B cell (primary cell): ENCODE data around the gene KAZN. TPM values are rescaled to one million over a fixed set of nuclear protein-coding genes. Genes with fewer than 3 reads are reported as not detected.
"Not testable (repeated sequence)": the region's sequence is repeated elsewhere in the genome, so short reads cannot be mapped to it uniquely, and the experiment has no call there.

Experiments used
- ATAC-seq: fragments of 200-7000 bp; cut with Tn5 transposase; one replicate; pipeline ENCODE4 v1.10.0; 2021; ENCODE audit warnings: low read depth, mild to moderate bottlenecking, moderate number of reproducible peaks, moderate library complexity
- CTCF ChIA-PET: fragments of 350-600 bp; sonication (Branson Sonifier 250); formaldehyde crosslinking; loops from one replicate; lab custom pipeline; 2021; ENCODE audit warnings: antibody characterized with exemption, inconsistent platforms; lab: Charles Lee
- POLR2A ChIA-PET: fragments of 350-600 bp; sonication (Branson Sonifier 250); formaldehyde crosslinking; loops from one replicate; lab custom pipeline; 2021; ENCODE audit warnings: antibody characterized with exemption; lab: Charles Lee
- DNase-seq: peaks from one replicate; pipeline ENCODE4 v3.0.0; 2013
- H2AFZ ChIP-seq: 2 replicates; pipeline ENCODE4 v1.6.1; 2012; ENCODE audit warnings: mild to moderate bottlenecking, low read depth, low read length; ENCODE audit not compliant: insufficient read depth, poor library complexity, severe bottlenecking
- H3K27ac ChIP-seq, 2 donors: 1 replicate in 1 of 2; 2 replicates in 1 of 2; pipeline ENCODE4 v1.5.1; 2012 to 2013; ENCODE audit warnings: low read length in 2 of 2, mild to moderate bottlenecking in 2 of 2, moderate library complexity in 1 of 2
- H3K27me3 ChIP-seq, 4 experiments: fragments of 200-600 bp in 1 of 4; sonication (generic) in 1 of 4; replicated peaks in 1 of 4; 1 replicate in 2 of 4; 2 replicates in 2 of 4; pipeline versions ENCODE4 v1.6.1 to v1.7.0; 2013 to 2016; ENCODE audit warnings: low read length in 3 of 4, mild to moderate bottlenecking in 2 of 4, mixed read lengths in 1 of 4, moderate library complexity in 1 of 4; ENCODE audit not compliant: insufficient read depth in 4 of 4, control insufficient read depth in 3 of 4; ENCODE audit errors: control extremely low read depth in 1 of 4
- H3K36me3 ChIP-seq, 2 experiments: replicated peaks in 1 of 2; 1 replicate in 1 of 2; 2 replicates in 1 of 2; pipeline versions ENCODE4 v1.6.1 to v1.7.1; 2013; ENCODE audit warnings: low read length in 1 of 2; ENCODE audit not compliant: insufficient read depth in 2 of 2, control insufficient read depth in 1 of 2; ENCODE audit errors: control extremely low read depth in 1 of 2, extremely low read depth in 1 of 2
- H3K4me1 ChIP-seq, 2 donors: fragments of 200-600 bp in 1 of 2; sonication (generic) in 1 of 2; 1 replicate in 1 of 2; 2 replicates in 1 of 2; pipeline versions ENCODE4 v1.5.1 to v1.6.1; 2013 to 2017; ENCODE audit warnings: low read length in 2 of 2; ENCODE audit not compliant: control insufficient read depth in 2 of 2, insufficient read depth in 2 of 2
- H3K4me2 ChIP-seq: replicated peaks from 2 replicates; pipeline ENCODE3; 2012; ENCODE audit warnings: mild to moderate bottlenecking, low read depth, low read length; ENCODE audit not compliant: poor library complexity, severe bottlenecking
- H3K4me3 ChIP-seq, 5 experiments: fragments of 200-600 bp in 1 of 5; sonication (generic) in 1 of 5; 1 replicate in 3 of 5; 2 replicates in 2 of 5; pipeline versions ENCODE4 v1.5.1 to v1.7.0; 2011 to 2016; ENCODE audit warnings: low read length in 4 of 5, mild to moderate bottlenecking in 4 of 5, low read depth in 2 of 5, control low read depth in 1 of 5, moderate library complexity in 1 of 5; ENCODE audit not compliant: insufficient read depth in 1 of 5; ENCODE audit errors: control extremely low read depth in 1 of 5, extremely low read depth in 1 of 5
- H3K79me2 ChIP-seq: fragments of 200-600 bp; sonication (generic); one replicate; pipeline ENCODE4 v1.6.0; 2016; ENCODE audit warnings: low read length; ENCODE audit not compliant: control insufficient read depth, insufficient read depth
- H3K9ac ChIP-seq: fragments of 200-600 bp; sonication (generic); 2 replicates; pipeline ENCODE4 v1.6.1; 2017; ENCODE audit warnings: mild to moderate bottlenecking, low read length, moderate library complexity
- H3K9me3 ChIP-seq, 3 donors: one replicate each; pipeline versions ENCODE4 v1.6.1 to v1.7.1; 2013; ENCODE audit warnings: low read length in 2 of 3; ENCODE audit not compliant: control insufficient read depth in 2 of 3, insufficient read depth in 1 of 3; ENCODE audit errors: control extremely low read depth in 1 of 3
- H4K20me1 ChIP-seq: 2 replicates; pipeline ENCODE4 v1.6.0; 2012; ENCODE audit warnings: mild to moderate bottlenecking, low read length; ENCODE audit not compliant: insufficient read depth, control insufficient read depth, poor library complexity, severe bottlenecking
- H3K27ac Mint-ChIP-seq: one replicate; pipeline ENCODE4 v1.8.0; 2021; ENCODE audit warnings: mixed read lengths
- H3K27me3 Mint-ChIP-seq: one replicate; pipeline ENCODE4 v1.8.0; 2021; ENCODE audit warnings: mixed read lengths
- H3K4me1 Mint-ChIP-seq: one replicate; pipeline ENCODE4 v1.8.0; 2021; ENCODE audit warnings: mixed read lengths
- H3K4me3 Mint-ChIP-seq: one replicate; pipeline ENCODE4 v1.8.0; 2021; ENCODE audit warnings: mixed read lengths
- H3K9me3 Mint-ChIP-seq: one replicate; pipeline ENCODE4 v1.8.0; 2022; ENCODE audit warnings: mixed read lengths; ENCODE audit not compliant: insufficient read depth
- CTCF ChIP-seq: fragments of 200-600 bp; IDR thresholded peaks from one replicate; pipeline ENCODE4 v1.8.0; 2022; ENCODE audit warnings: antibody characterized with exemption, mild to moderate bottlenecking
- EZH2 ChIP-seq: IDR thresholded peaks from 2 replicates; pipeline ENCODE4 v1.6.1; 2012; ENCODE audit warnings: borderline replicate concordance, low read depth, mild to moderate bottlenecking, moderate library complexity, low read length; ENCODE audit not compliant: insufficient read depth, poor library complexity, severe bottlenecking
- WGBS: methylation state at CpG from one replicate; pipeline ENCODE4 v1.1.5; 2013; ENCODE audit warnings: missing lambda C conversion rate; ENCODE audit not compliant: insufficient coverage; 5-methylcytosine and 5-hydroxymethylcytosine counted together
- intact Hi-C: fragments of 100-400 bp; cut with micrococcal nuclease; formaldehyde crosslinking; loops from one replicate; pipeline ENCODE4 v1.10.0; 2022
- polyA plus RNA-seq: library from polyadenylated mRNA; depleted of rRNA; stranded (reverse); fragments of >200 nt; gene quantifications from 2 replicates; pipeline ENCODE4 v1.2.3, GENCODE V29; 2012
- total RNA-seq, 2 donors: library from RNA; stranded (reverse); fragments of 120-200 nt in 1 of 2; gene quantifications; 1 replicate in 1 of 2; 2 replicates in 1 of 2; pipeline versions ENCODE4 v1.2.3 to v1.2.4, GENCODE V29; 2013 to 2022

Gene KAZN
- total and polyA plus RNA-seq, 2 donors (not counting 1 experiment from before 2014, with no cell fraction given): 0.13 to 0.39 TPM

GRCh38 chr1:15134285-15134684, 535.8 kb downstream of the KAZN start:
- H3K27me3 Mint-ChIP-seq: peaks cover 47% of the 10 kb centered on the region
- intact Hi-C loops: no loop called here
- no peak for TF ChIP-seq EZH2
- TF ChIP-seq CTCF: no peak
- no peak overlapping the region for H3K4me3 Mint-ChIP-seq
- DNase-seq (no peak), ATAC-seq (no peak)
- no peak overlapping the region for H3K9ac ChIP-seq
- H3K36me3 ChIP-seq: no peaks in the 10 kb centered on the region
- ChIA-PET CTCF (interaction anchor here (0.5 kb wide), 1 partner anchor 168 kb away, joined by 3 read pairs; no protein-coding TSS in a partner anchor), POLR2A (no interaction called here)
- no peaks in the 10 kb centered on the region for H3K4me1 ChIP-seq
- H3K79me2 ChIP-seq: no peaks in the 10 kb centered on the region
- peaks cover 0 to 8% (median 0%) of the 10 kb centered on the region in 3 donors for H3K9me3 ChIP-seq
- no peaks in the 10 kb centered on the region for H3K9me3 Mint-ChIP-seq
- H4K20me1 ChIP-seq: no peaks in the 10 kb centered on the region
- H3K4me2 ChIP-seq: no peak overlapping the region
- no peak overlapping the region for H3K27ac ChIP-seq
- H3K4me1 Mint-ChIP-seq: no peaks in the 10 kb centered on the region
- H3K4me3 ChIP-seq: no peak overlapping the region
- WGBS: 100% methylated on average over 2 of the region's 2 CpGs
- H3K27me3 ChIP-seq: peaks cover 0 to 15% (median 3%) of the 10 kb centered on the region in 4 experiments
- H2AFZ ChIP-seq: no peak overlapping the region
- H3K27ac Mint-ChIP-seq: no peak overlapping the region

- H3K4me1 ChIP-seq, H3K27ac Mint-ChIP-seq, H3K27ac ChIP-seq, H4K20me1 ChIP-seq, H2AFZ ChIP-seq, H3K9me3 ChIP-seq, DNase-seq, H3K36me3 ChIP-seq, H3K4me1 Mint-ChIP-seq, CTCF ChIA-PET, H3K4me3 ChIP-seq, ATAC-seq, H3K4me2 ChIP-seq, H3K9me3 Mint-ChIP-seq, POLR2A ChIA-PET, intact Hi-C loops, H3K4me3 Mint-ChIP-seq, H3K9ac ChIP-seq, H3K79me2 ChIP-seq: not testable (repeated sequence)
- peaks cover 48% of the 10 kb centered on the region for H3K27me3 Mint-ChIP-seq
- peaks cover 0 to 18% (median 3%) of the 10 kb centered on the region in 4 experiments for H3K27me3 ChIP-seq
- 12% methylated on average over 3 of the region's 10 CpGs for WGBS
Measured at GRCh38 chr1:15135604-15136003, 537.1 kb downstream of the KAZN start.
